Skin of body (tissue), 3 donors: ENCODE measurements around the gene XRCC6. TPM values are rescaled to one million over a fixed set of nuclear protein-coding genes. Genes with fewer than 3 reads are reported as not detected.
A peak's percentile ranks its signal among the peaks of the same experiment; 100 is the strongest.
"Not testable (repeated sequence)": the region's sequence is repeated elsewhere in the genome, so short reads cannot be mapped to it uniquely, and the experiment has no call there.

Experiments
- DNase-seq: peaks from one replicate; lab custom pipeline; 2025; lab: John Stamatoyannopoulos, UW
- small RNA-seq: library from RNA; depleted of rRNA; stranded (forward); fragments of <200 nt; gene quantifications from one replicate; pipeline ENCODE3, GENCODE V24; 2014; ENCODE audit warnings: low replicate concordance
- total RNA-seq: library from RNA; depleted of rRNA; stranded (reverse); fragments of >200 nt; gene quantifications from one replicate; pipeline ENCODE4 v1.2.3, GENCODE V29; 2014

The XRCC6 gene
- total RNA-seq, 1 donor from 2014 or later: 191 TPM

GRCh38 chr22:41684194-41684593 lies 63.1 kb downstream of the XRCC6 start:
- no peak for DNase-seq

DNA sequence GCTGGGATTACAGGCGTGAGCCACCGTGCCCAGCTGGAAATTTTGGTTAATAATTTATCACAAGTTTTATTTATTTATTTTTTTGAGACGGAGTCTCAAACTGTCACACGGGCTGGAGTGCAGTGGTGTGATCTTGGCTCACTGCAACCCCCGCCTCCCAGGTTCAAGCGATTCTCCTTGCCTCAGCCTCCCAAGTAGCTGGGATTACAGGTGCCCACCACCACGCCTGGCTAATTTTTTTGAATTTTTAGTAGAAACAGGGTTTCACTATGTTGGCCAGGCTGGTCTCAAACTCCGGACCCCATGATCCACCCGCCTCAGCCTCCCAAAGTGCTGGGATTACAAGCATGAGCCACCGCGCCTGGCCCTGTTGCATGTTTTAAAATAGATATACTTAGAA lies 65.8 kb downstream of the XRCC6 start:
- DNase-seq: not testable (repeated sequence)

- DNase-seq: peak; percentile 18
These were observed 66.8 kb downstream of the XRCC6 start for GRCh38 chr22:41687901-41688364.

DNA sequence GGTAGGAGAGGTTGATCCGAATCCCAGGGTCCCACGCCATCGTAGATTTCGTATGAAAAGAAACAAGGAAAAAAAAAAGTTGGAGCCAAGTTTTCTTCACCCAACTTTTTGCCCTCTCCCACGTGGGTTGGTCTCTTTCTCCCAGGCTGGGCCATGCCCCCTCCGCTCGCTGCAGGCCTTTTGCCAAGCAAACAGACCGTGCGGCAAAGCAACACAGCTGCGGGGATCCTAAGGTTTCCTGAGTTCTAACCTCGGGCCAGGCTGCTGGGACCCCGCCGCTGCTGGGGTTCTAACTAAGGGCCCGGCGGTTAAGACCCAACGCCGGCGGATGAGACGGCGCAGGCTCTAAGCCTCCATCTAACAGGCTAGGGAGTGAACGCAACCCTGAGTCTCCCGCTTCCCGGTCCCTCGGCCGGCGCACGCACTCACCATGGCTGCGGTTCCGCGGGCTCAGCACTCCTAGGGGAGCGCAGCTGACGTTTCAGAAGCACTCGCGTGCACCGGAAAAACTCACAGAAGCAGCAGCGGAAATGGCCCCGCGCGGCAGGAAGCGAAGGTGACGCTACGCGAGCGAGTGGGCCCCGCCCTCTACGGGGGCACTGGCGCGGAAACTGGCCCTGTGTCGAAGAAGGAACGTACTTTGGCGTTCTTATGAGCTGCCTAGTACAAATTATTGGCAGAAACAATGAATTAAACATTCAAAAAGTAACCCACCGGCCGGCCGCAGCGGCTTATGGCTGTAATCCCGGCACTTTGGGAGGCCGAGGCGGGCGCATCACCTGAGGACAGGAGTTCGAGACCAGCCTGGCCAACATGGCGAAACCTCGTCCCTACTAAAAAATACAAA lies 67.5 kb downstream of the XRCC6 start, which contains the start of gene SNU13:
Gene SNU13 (minus strand): TSS at position 503 of the 847 bp plus-strand sequence. CDS start 71 bp downstream, at position 432.
- DNase-seq: peak; percentile 93

DNA sequence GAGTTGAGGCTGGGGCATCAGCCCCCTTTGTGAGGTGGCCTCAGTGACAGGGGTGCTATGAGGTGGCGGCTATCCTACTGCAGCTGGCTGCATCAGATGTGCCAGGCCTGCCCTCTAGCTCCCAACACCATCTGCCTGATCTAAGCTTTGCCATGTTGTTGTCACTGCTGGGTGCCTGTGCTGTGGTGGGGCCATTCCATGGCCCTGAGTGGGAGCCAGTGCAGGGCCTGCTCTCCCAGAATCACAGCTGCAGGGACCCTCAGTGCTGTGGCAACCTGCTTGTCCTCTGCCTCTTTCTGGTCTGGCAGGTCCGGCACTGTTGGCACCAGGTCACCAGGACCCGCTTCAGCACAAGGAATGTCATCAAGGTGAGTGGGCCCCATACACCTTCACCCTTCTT lies 69.4 kb downstream of the XRCC6 start:
- DNase-seq: no peak

GRCh38 chr22:41695211-41695610 lies 74.1 kb downstream of the XRCC6 start:
- DNase-seq: no peak

- DNase-seq: no peak
These were observed 75.6 kb downstream of the XRCC6 start for GRCh38 chr22:41696703-41697102.

DNA sequence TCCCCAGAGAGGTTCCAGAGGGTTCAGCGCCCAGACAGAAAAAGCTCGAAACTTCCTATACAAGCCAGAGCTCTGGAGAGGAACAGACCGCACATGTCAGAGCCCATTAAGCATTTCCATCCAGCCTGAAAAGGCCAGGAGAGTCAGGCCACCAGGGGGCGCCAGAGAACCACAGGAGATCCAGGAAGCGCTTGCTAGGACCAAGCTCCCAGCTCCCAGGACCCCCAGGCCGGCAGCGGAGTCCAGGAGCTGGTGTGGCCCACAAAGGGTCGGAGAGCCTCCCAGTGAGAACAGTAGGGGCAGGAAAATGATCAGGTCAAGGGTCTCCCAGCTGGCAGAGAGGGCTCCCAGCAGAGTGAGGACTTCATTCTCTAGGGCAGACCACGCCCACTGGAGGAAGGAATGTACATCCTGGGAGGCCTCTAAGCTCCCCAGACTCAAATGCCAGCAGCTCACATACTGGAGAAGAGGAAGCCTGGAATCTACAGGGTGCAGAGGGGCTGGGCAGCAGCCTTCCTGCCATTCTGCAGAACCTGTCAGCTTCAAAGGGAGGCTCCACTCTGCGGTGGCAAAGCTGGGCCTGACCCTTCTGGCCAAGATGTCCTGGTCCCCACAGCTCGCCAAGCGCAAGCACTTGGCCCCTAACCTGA lies 76.2 kb downstream of the XRCC6 start:
- DNase-seq: peak; percentile 76

- no peak for DNase-seq
These were observed 78.4 kb downstream of the XRCC6 start, which contains the start of gene MEI1 for GRCh38 chr22:41699264-41700107. Gene MEI1 (plus strand): TSS chr22:41699503. CDS start chr22:41699539, 36 bp downstream.

DNA sequence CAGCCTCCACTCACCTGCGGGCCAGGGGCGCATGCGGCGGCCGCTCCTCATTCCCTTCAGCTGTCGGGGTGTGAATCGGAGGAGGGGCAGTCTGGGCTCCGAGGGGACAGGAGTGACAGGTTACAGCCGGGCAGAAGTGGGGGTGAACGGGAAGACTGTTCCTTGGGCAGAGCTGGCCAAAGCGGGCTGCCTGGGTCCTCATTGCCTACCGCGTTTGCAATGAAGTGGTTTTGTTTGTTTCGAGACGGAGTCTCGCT lies 78.9 kb downstream of the XRCC6 start:
- DNase-seq: no peak

DNA sequence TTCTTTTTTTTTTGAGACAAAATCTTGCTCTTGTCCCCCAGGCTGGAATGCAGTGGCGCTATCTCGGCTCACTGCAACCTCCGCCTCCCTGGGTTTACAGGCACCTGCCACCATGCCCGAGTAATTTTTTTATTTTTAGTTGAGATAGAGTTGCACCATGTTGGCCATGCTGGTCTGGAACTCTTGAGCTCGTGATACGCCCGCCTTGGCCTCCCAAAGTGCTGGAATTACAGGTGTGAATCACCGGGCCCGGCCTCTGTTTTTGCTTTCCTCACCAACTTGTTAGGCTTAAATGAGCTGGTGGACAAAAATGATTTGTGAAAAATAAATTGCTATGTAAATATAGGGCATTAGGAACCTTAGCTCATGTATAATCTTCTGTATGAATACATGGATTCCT lies 81.7 kb downstream of the XRCC6 start:
- no peak for DNase-seq

DNA sequence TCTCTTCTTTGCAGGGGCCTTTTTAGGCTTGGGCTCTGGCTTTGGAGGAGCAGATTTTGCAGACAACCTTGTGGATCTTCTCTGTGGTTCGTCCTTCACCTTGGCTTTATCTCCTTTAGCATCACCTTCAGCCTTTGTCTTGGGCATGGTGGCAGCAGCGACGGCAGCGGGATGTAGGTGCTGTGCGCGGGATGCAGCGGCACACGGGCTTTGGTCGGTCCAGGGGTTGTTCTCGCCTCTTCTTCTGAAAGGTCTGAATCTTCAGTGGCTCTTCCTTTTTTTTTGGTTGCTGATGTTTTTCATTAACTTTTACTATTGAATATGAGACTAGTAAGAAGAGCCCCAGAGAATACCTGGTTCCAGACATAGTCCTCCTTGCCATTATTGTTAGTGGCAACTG lies 88.2 kb downstream of the XRCC6 start:
- no peak for DNase-seq

DNA sequence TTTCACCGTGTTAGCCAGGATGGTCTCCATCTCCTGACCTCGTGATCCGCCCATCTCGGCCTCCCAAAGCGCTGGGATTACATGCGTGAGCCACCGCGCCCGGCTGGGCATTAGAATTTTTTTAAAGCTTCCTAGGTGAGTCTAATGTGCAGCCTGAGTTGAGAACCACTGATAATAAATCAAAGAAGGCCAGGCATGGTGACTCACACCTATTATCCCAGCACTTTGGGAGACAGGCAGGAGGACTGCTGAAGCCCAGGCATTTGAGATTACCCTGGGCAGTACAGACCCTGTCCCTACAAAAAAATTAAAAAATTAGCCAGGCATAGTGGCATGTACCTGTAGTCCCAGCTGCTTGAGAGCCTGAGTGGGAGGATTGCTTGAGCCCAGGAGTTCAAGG lies 91.9 kb downstream of the XRCC6 start:
- DNase-seq: no peak

Small RNA genes within 50 kb of the gene (small RNA-seq; reads per million reads assigned to genes)
- gene HMGN2P10 (not detected), gene RF00019 (not detected), gene RNU6-476P (not detected)

Other genes starting within 250 kb of the XRCC6 start
- gene TEF, start 239.4 kb upstream of the XRCC6 start, total RNA-seq: 8.9 TPM
- gene TOB2, start 174.5 kb upstream of the XRCC6 start, total RNA-seq: 21.4 TPM
- 33.1 TPM for gene PHF5A, start 152.6 kb upstream of the XRCC6 start, total RNA-seq
- 55.6 TPM for gene ACO2, start 152.2 kb upstream of the XRCC6 start, total RNA-seq
- gene POLR3H, start 76.8 kb upstream of the XRCC6 start, total RNA-seq: 7.8 TPM
- 0.49 TPM for gene CSDC2, start 60.3 kb upstream of the XRCC6 start, total RNA-seq
- 13.9 TPM for gene PMM1, start 31.5 kb upstream of the XRCC6 start, total RNA-seq
- 10.2 TPM for gene DESI1, start 252 bp upstream of the XRCC6 start, total RNA-seq
- gene SNU13, start 67.6 kb downstream of the XRCC6 start, total RNA-seq: 41.4 TPM
- 0.59 TPM for gene MEI1, start 78.2 kb downstream of the XRCC6 start, total RNA-seq
- 11.4 TPM for gene CCDC134, start 179.4 kb downstream of the XRCC6 start, total RNA-seq
- 49.7 TPM for gene SREBF2, start 211.8 kb downstream of the XRCC6 start, total RNA-seq